Mesendoderm (in vitro differentiated cells): ENCODE measurements around the gene SMC1B.

Experiments
- DNase-seq: peaks from one replicate; pipeline ENCODE4 v3.0.0; 2013
- H2AK5ac ChIP-seq: 2 replicates; pipeline ENCODE4 v1.6.1; 2013; ENCODE audit warnings: low read length, inconsistent platforms
- H2BK120ac ChIP-seq: 2 replicates; pipeline ENCODE4 v1.6.1; 2013; ENCODE audit warnings: low read depth, mild to moderate bottlenecking, low read length, moderate library complexity, mixed read lengths
- H2BK15ac ChIP-seq: replicated peaks from 2 replicates; pipeline ENCODE4 v1.6.1; 2013; ENCODE audit warnings: low read depth, mild to moderate bottlenecking, moderate library complexity
- H2BK5ac ChIP-seq: 2 replicates; pipeline ENCODE4 v1.6.1; 2013; ENCODE audit warnings: low read length, inconsistent platforms
- H3K18ac ChIP-seq: 2 replicates; pipeline ENCODE4 v1.6.1; 2013; ENCODE audit warnings: mild to moderate bottlenecking, low read length, mixed read lengths
- H3K23ac ChIP-seq: one replicate; pipeline ENCODE4 v1.6.1; 2013; ENCODE audit warnings: low read length
- H3K27ac ChIP-seq: 2 replicates; pipeline ENCODE4 v1.5.1; 2013; ENCODE audit warnings: low read depth, mild to moderate bottlenecking, inconsistent platforms, low read length, moderate library complexity
- H3K27me3 ChIP-seq: 2 replicates; pipeline ENCODE4 v1.6.1; 2013; ENCODE audit warnings: low read length, control low read depth, mild to moderate bottlenecking, inconsistent platforms; ENCODE audit not compliant: insufficient read depth, poor library complexity
- H3K36me3 ChIP-seq: 2 replicates; pipeline ENCODE4 v1.6.1; 2013; ENCODE audit warnings: low read length, inconsistent platforms; ENCODE audit not compliant: control insufficient read depth, insufficient read depth
- H3K4ac ChIP-seq: one replicate; pipeline ENCODE4 v1.6.1; 2013; ENCODE audit warnings: low read depth, mild to moderate bottlenecking, low read length, moderate library complexity
- H3K4me1 ChIP-seq: 2 replicates; pipeline ENCODE4 v1.6.1; 2013; ENCODE audit warnings: low read depth, low read length, inconsistent platforms; ENCODE audit not compliant: control insufficient read depth
- H3K4me2 ChIP-seq: 2 replicates; pipeline ENCODE4 v1.6.1; 2013; ENCODE audit warnings: low read length
- H3K4me3 ChIP-seq: 2 replicates; pipeline ENCODE4 v1.5.1; 2013; ENCODE audit warnings: mild to moderate bottlenecking, low read length
- H3K56ac ChIP-seq: one replicate; pipeline ENCODE4 v1.6.1; 2013; ENCODE audit warnings: low read length
- H3K79me1 ChIP-seq: 2 replicates; pipeline ENCODE4 v1.6.1; 2013; ENCODE audit warnings: low read length, inconsistent platforms
- H3K79me2 ChIP-seq: 2 replicates; pipeline ENCODE4 v1.6.1; 2013; ENCODE audit warnings: mild to moderate bottlenecking, low read length; ENCODE audit not compliant: control insufficient read depth, insufficient read depth
- H3K9ac ChIP-seq: 2 replicates; pipeline ENCODE4 v1.6.1; 2013; ENCODE audit warnings: low read length, inconsistent platforms
- H4K5ac ChIP-seq: one replicate; pipeline ENCODE4 v1.6.1; 2013; ENCODE audit warnings: low read length
- H4K8ac ChIP-seq: one replicate; pipeline ENCODE4 v1.6.1; 2013; ENCODE audit warnings: low read depth, mild to moderate bottlenecking, control low read depth, low read length, moderate library complexity
- WGBS: extraction: QIAGEN DNeasy Blood & Tissue Kit; methylation state at CpG from one replicate; pipeline ENCODE4 v1.1.7; 2013; ENCODE audit warnings: low lambda C conversion rate, missing lambda C conversion rate; ENCODE audit not compliant: insufficient coverage; ENCODE audit errors: extremely low coverage; 5-methylcytosine and 5-hydroxymethylcytosine counted together

The SMC1B gene

GRCh38 chr22:45407793-45408192 is 5.6 kb downstream of the SMC1B start:
- Histone ChIP-seq H3K79me1 (no peaks in the 10 kb centered on the region), H4K5ac (no peak overlapping the region), H3K56ac (no peak overlapping the region), H3K4ac (no peak overlapping the region), H3K4me2 (no peak overlapping the region), H3K23ac (no peak overlapping the region), H4K8ac (no peak overlapping the region), H2BK120ac (no peak overlapping the region), H3K36me3 (no peaks in the 10 kb centered on the region), H2AK5ac (no peak overlapping the region), H3K4me1 (no peaks in the 10 kb centered on the region), H2BK15ac (no peak overlapping the region), H3K9ac (no peak overlapping the region), H3K27ac (no peak overlapping the region), H3K18ac (no peak overlapping the region), H2BK5ac (no peak overlapping the region), H3K27me3 (no peaks in the 10 kb centered on the region), H3K4me3 (no peak overlapping the region), H3K79me2 (no peaks in the 10 kb centered on the region)
- 100% methylated on average over 2 of the region's 5 CpGs for whole genome bisulfite sequencing
- DNase-seq, result no peak

GRCh38 chr22:45402466-45402985 is 10.9 kb downstream of the SMC1B start:
- no peak overlapping the region for H3K23ac ChIP-seq
- H3K79me2 ChIP-seq, result no peaks in the 10 kb centered on the region
- no peak overlapping the region for H3K9ac ChIP-seq
- H3K4ac ChIP-seq, result no peak overlapping the region
- no peak overlapping the region for H3K4me2 ChIP-seq
- no peak overlapping the region for H2BK5ac ChIP-seq
- H4K8ac ChIP-seq, result no peak overlapping the region
- H3K27me3 ChIP-seq, result no peaks in the 10 kb centered on the region
- no peaks in the 10 kb centered on the region for H3K36me3 ChIP-seq
- H4K5ac ChIP-seq, result no peak overlapping the region
- H3K79me1 ChIP-seq, result no peaks in the 10 kb centered on the region
- H2BK15ac ChIP-seq, result no peak overlapping the region
- no peak overlapping the region for H2AK5ac ChIP-seq
- no peak overlapping the region for H3K4me3 ChIP-seq
- H2BK120ac ChIP-seq, result no peak overlapping the region
- no peaks in the 10 kb centered on the region for H3K4me1 ChIP-seq
- H3K18ac ChIP-seq, result no peak overlapping the region
- H3K27ac ChIP-seq, result no peak overlapping the region
- no CpG with 5 or more reads among the region's 3 CpGs for WGBS
- no peak for DNase-seq
- H3K56ac ChIP-seq, result no peak overlapping the region

- no CpG with 5 or more reads among the region's 5 CpGs for WGBS
- no peak overlapping the region for H2BK5ac ChIP-seq
- H3K4me1 ChIP-seq, result no peaks in the 10 kb centered on the region
- DNase-seq, result no peak
- no peaks in the 10 kb centered on the region for H3K79me2 ChIP-seq
- no peak overlapping the region for H2BK120ac ChIP-seq
- no peaks in the 10 kb centered on the region for H3K27me3 ChIP-seq
- H2AK5ac ChIP-seq, result no peak overlapping the region
- no peak overlapping the region for H2BK15ac ChIP-seq
- H3K4me3 ChIP-seq, result no peak overlapping the region
- no peak overlapping the region for H3K4me2 ChIP-seq
- no peak overlapping the region for H4K5ac ChIP-seq
- H4K8ac ChIP-seq, result no peak overlapping the region
- no peaks in the 10 kb centered on the region for H3K79me1 ChIP-seq
- no peak overlapping the region for H3K9ac ChIP-seq
- no peaks in the 10 kb centered on the region for H3K36me3 ChIP-seq
- H3K23ac ChIP-seq, result no peak overlapping the region
- no peak overlapping the region for H3K27ac ChIP-seq
- no peak overlapping the region for H3K56ac ChIP-seq
- H3K4ac ChIP-seq, result no peak overlapping the region
- H3K18ac ChIP-seq, result no peak overlapping the region
Measured at GRCh38 chr22:45399712-45400445, 13.5 kb downstream of the SMC1B start.

GRCh38 chr22:45398214-45398613 is 15.2 kb downstream of the SMC1B start:
- Histone ChIP-seq H2BK15ac (no peak overlapping the region), H3K4me1 (no peaks in the 10 kb centered on the region), H3K27ac (no peak overlapping the region), H3K9ac (no peak overlapping the region), H3K4me2 (no peak overlapping the region), H3K23ac (peak overlapping the region; percentile 45), H2BK5ac (no peak overlapping the region), H3K56ac (no peak overlapping the region), H4K5ac (no peak overlapping the region), H3K4me3 (no peak overlapping the region), H3K4ac (no peak overlapping the region), H3K27me3 (no peaks in the 10 kb centered on the region), H2BK120ac (no peak overlapping the region), H2AK5ac (no peak overlapping the region), H3K79me2 (no peaks in the 10 kb centered on the region), H4K8ac (no peak overlapping the region), H3K18ac (no peak overlapping the region), H3K36me3 (no peaks in the 10 kb centered on the region), H3K79me1 (no peaks in the 10 kb centered on the region)
- no peak for DNase-seq
- WGBS, result no CpG with 5 or more reads among the region's 13 CpGs

- DNase-seq, result peak; percentile 20
- H3K36me3 ChIP-seq, result no peaks in the 10 kb centered on the region
- H3K23ac ChIP-seq, result no peak overlapping the region
- H3K4me3 ChIP-seq, result no peak overlapping the region
- no peak overlapping the region for H2BK15ac ChIP-seq
- no peak overlapping the region for H4K5ac ChIP-seq
- H2BK5ac ChIP-seq, result no peak overlapping the region
- no peak overlapping the region for H4K8ac ChIP-seq
- H3K79me1 ChIP-seq, result no peaks in the 10 kb centered on the region
- H2AK5ac ChIP-seq, result no peak overlapping the region
- no peak overlapping the region for H2BK120ac ChIP-seq
- no peak overlapping the region for H3K56ac ChIP-seq
- H3K27ac ChIP-seq, result no peak overlapping the region
- no peak overlapping the region for H3K4me2 ChIP-seq
- no peaks in the 10 kb centered on the region for H3K79me2 ChIP-seq
- no peaks in the 10 kb centered on the region for H3K4me1 ChIP-seq
- no peaks in the 10 kb centered on the region for H3K27me3 ChIP-seq
- H3K4ac ChIP-seq, result no peak overlapping the region
- no CpG with 5 or more reads among the region's 5 CpGs for WGBS
- no peak overlapping the region for H3K9ac ChIP-seq
- H3K18ac ChIP-seq, result no peak overlapping the region
Measured at GRCh38 chr22:45397806-45398205, 15.6 kb downstream of the SMC1B start.

DNA sequence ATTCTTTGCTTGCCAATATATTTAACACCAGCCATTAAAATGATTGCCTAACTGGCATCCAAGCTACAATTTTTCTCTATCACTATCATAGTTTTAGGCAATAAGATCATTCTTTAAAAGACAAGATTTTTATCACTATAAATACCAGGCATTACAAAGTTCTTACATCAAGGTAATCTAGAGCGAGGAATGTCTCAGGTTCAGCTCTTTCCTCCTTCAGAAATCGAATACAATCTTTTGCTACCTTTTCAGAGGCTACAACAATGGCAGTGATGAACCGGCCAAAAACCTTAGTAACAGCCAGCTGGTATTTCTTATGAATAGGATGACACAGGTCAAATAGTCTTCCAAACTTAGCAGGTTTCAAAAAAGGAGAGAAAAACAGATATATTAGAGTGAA is 23.9 kb downstream of the SMC1B start:
- H3K4me1 ChIP-seq, result no peaks in the 10 kb centered on the region
- no peak overlapping the region for H3K27ac ChIP-seq
- H4K8ac ChIP-seq, result no peak overlapping the region
- peak; percentile 85 for DNase-seq
- no peak overlapping the region for H3K23ac ChIP-seq
- H3K4me2 ChIP-seq, result no peak overlapping the region
- no peaks in the 10 kb centered on the region for H3K27me3 ChIP-seq
- no peak overlapping the region for H3K4me3 ChIP-seq
- H2BK15ac ChIP-seq, result no peak overlapping the region
- no peak overlapping the region for H2BK120ac ChIP-seq
- no CpG with 5 or more reads among the region's 3 CpGs for WGBS
- no peaks in the 10 kb centered on the region for H3K79me1 ChIP-seq
- no peak overlapping the region for H3K18ac ChIP-seq
- no peak overlapping the region for H3K4ac ChIP-seq
- no peak overlapping the region for H2BK5ac ChIP-seq
- no peaks in the 10 kb centered on the region for H3K36me3 ChIP-seq
- no peak overlapping the region for H2AK5ac ChIP-seq
- H3K9ac ChIP-seq, result no peak overlapping the region
- H3K56ac ChIP-seq, result no peak overlapping the region
- no peak overlapping the region for H4K5ac ChIP-seq
- H3K79me2 ChIP-seq, result no peaks in the 10 kb centered on the region
